ENCODE measurements around the gene FTCD.

The FTCD gene

GRCh38 chr21:46152927-46153246, 2.5 kb downstream of the FTCD start:
- Histone ChIP-seq H3K4me3 (ENCODE audit: low read depth, low read length) (no peak overlapping the region), H2AK5ac (ENCODE audit: low read length) (no peak overlapping the region), H4K8ac (ENCODE audit: low read depth, low read length) (peak overlapping the region; percentile 9), H2BK12ac (ENCODE audit: low read length) (no peak overlapping the region), H2AFZ (ENCODE audit: insufficient read depth, low read length, poor library complexity) (peak overlapping the region; percentile 33), H3K4ac (ENCODE audit: low read depth, low read length) (no peak overlapping the region), H3K14ac (ENCODE audit: low read length) (no peak overlapping the region), H3K18ac (ENCODE audit: low read length) (no peak overlapping the region), H3K4me2 (ENCODE audit: low read length) (no peak overlapping the region), H3K9ac (ENCODE audit: low read length) (no peak overlapping the region), H2BK120ac (ENCODE audit: insufficient read depth, low read length, poor library complexity) (no peak overlapping the region), H2BK5ac (ENCODE audit: low read depth, low read length, poor library complexity) (no peak overlapping the region), H3K27ac (ENCODE audit: low read depth, low read length) (no peak overlapping the region), H3K27me3 (ENCODE audit: insufficient read depth, low read length) (no peaks in the 10 kb centered on the region), H4K12ac (ENCODE audit: low read depth, low read length) (no peak overlapping the region), H3K79me1 (ENCODE audit: low read length) (no peaks in the 10 kb centered on the region), H3K79me2 (ENCODE audit: control insufficient read depth, insufficient read depth, low read length, poor library complexity) (peaks cover 2% of the 10 kb centered on the region), H4K91ac (ENCODE audit: low read depth, low read length) (no peak overlapping the region), H3K9me3 (ENCODE audit: insufficient read depth, low read depth, low read length) (no peaks in the 10 kb centered on the region), H3K4me1 (ENCODE audit: control insufficient read depth in 1 of 2, insufficient read depth in 2 of 2, low read length in 2 of 2) (peaks cover 6 to 13% of the 10 kb centered on the region in 2 experiments), H3K23ac (ENCODE audit: low read length) (no peak overlapping the region), H3K36me3 (ENCODE audit: control insufficient read depth in 1 of 2, insufficient read depth in 2 of 2, low read length in 2 of 2) (peaks cover 0 to 5% of the 10 kb centered on the region in 2 experiments)
- WGBS (ENCODE audit: extremely low coverage, insufficient coverage, insufficient read length) = no CpG with 5 or more reads among the region's 18 CpGs
- DNase-seq = no peak

GRCh38 chr21:46151989-46152926, 3.1 kb downstream of the FTCD start:
- Histone ChIP-seq H2BK120ac (ENCODE audit: insufficient read depth, low read length, poor library complexity) (no peak overlapping the region), H3K4ac (ENCODE audit: low read depth, low read length) (no peak overlapping the region), H4K12ac (ENCODE audit: low read depth, low read length) (no peak overlapping the region), H3K36me3 (ENCODE audit: control insufficient read depth in 1 of 2, insufficient read depth in 2 of 2, low read length in 2 of 2) (peaks cover 0 to 5% of the 10 kb centered on the region in 2 experiments), H3K14ac (ENCODE audit: low read length) (no peak overlapping the region), H3K27ac (ENCODE audit: low read depth, low read length) (no peak overlapping the region), H2AK5ac (ENCODE audit: low read length) (no peak overlapping the region), H3K9ac (ENCODE audit: low read length) (no peak overlapping the region), H3K18ac (ENCODE audit: low read length) (no peak overlapping the region), H4K91ac (ENCODE audit: low read depth, low read length) (no peak overlapping the region), H3K9me3 (ENCODE audit: insufficient read depth, low read depth, low read length) (no peaks in the 10 kb centered on the region), H3K4me3 (ENCODE audit: low read depth, low read length) (no peak overlapping the region), H3K4me1 (ENCODE audit: control insufficient read depth in 1 of 2, insufficient read depth in 2 of 2, low read length in 2 of 2) (peaks cover 6 to 14% of the 10 kb centered on the region in 2 experiments), H2AFZ (ENCODE audit: insufficient read depth, low read length, poor library complexity) (no peak overlapping the region), H3K27me3 (ENCODE audit: insufficient read depth, low read length) (no peaks in the 10 kb centered on the region), H2BK5ac (ENCODE audit: low read depth, low read length, poor library complexity) (no peak overlapping the region), H3K79me2 (ENCODE audit: control insufficient read depth, insufficient read depth, low read length, poor library complexity) (peaks cover 2% of the 10 kb centered on the region), H3K79me1 (ENCODE audit: low read length) (peaks cover 1% of the 10 kb centered on the region), H3K23ac (ENCODE audit: low read length) (no peak overlapping the region), H4K8ac (ENCODE audit: low read depth, low read length) (no peak overlapping the region), H3K4me2 (ENCODE audit: low read length) (no peak overlapping the region), H2BK12ac (ENCODE audit: low read length) (no peak overlapping the region)
- WGBS (ENCODE audit: extremely low coverage, insufficient coverage, insufficient read length) = no CpG with 5 or more reads among the region's 45 CpGs
- DNase-seq = no peak

GRCh38 chr21:46151261-46151988, 4.0 kb downstream of the FTCD start:
- Histone ChIP-seq H3K9ac (ENCODE audit: low read length) (no peak overlapping the region), H3K9me3 (ENCODE audit: insufficient read depth, low read depth, low read length) (no peaks in the 10 kb centered on the region), H3K4me3 (ENCODE audit: low read depth, low read length) (no peak overlapping the region), H2BK5ac (ENCODE audit: low read depth, low read length, poor library complexity) (no peak overlapping the region), H3K79me2 (ENCODE audit: control insufficient read depth, insufficient read depth, low read length, poor library complexity) (peaks cover 2% of the 10 kb centered on the region), H3K14ac (ENCODE audit: low read length) (no peak overlapping the region), H2AFZ (ENCODE audit: insufficient read depth, low read length, poor library complexity) (no peak overlapping the region), H3K79me1 (ENCODE audit: low read length) (peaks cover 6% of the 10 kb centered on the region), H2AK5ac (ENCODE audit: low read length) (no peak overlapping the region), H4K91ac (ENCODE audit: low read depth, low read length) (no peak overlapping the region), H3K18ac (ENCODE audit: low read length) (no peak overlapping the region), H2BK12ac (ENCODE audit: low read length) (no peak overlapping the region), H3K27me3 (ENCODE audit: insufficient read depth, low read length) (no peaks in the 10 kb centered on the region), H3K27ac (ENCODE audit: low read depth, low read length) (no peak overlapping the region), H4K12ac (ENCODE audit: low read depth, low read length) (no peak overlapping the region), H3K4me1 (ENCODE audit: control insufficient read depth in 1 of 2, insufficient read depth in 2 of 2, low read length in 2 of 2) (peaks cover 9 to 19% of the 10 kb centered on the region in 2 experiments), H3K4ac (ENCODE audit: low read depth, low read length) (no peak overlapping the region), H3K36me3 (ENCODE audit: control insufficient read depth in 1 of 2, insufficient read depth in 2 of 2, low read length in 2 of 2) (peaks cover 0 to 5% of the 10 kb centered on the region in 2 experiments), H2BK120ac (ENCODE audit: insufficient read depth, low read length, poor library complexity) (no peak overlapping the region), H4K8ac (ENCODE audit: low read depth, low read length) (no peak overlapping the region), H3K4me2 (ENCODE audit: low read length) (no peak overlapping the region), H3K23ac (ENCODE audit: low read length) (no peak overlapping the region)
- WGBS (ENCODE audit: extremely low coverage, insufficient coverage, insufficient read length) = no CpG with 5 or more reads among the region's 47 CpGs
- DNase-seq = no peak

- WGBS (ENCODE audit: extremely low coverage, insufficient coverage, insufficient read length) = no CpG with 5 or more reads among the region's 24 CpGs
- H2BK5ac ChIP-seq (ENCODE audit: low read depth, low read length, poor library complexity) = no peak overlapping the region
- no peak overlapping the region for H4K12ac ChIP-seq (ENCODE audit: low read depth, low read length)
- H3K14ac ChIP-seq (ENCODE audit: low read length) = no peak overlapping the region
- no peak overlapping the region for H2BK12ac ChIP-seq (ENCODE audit: low read length)
- H3K4me1 ChIP-seq (ENCODE audit: control insufficient read depth in 1 of 2, insufficient read depth in 2 of 2, low read length in 2 of 2) = peaks cover 12 to 14% of the 10 kb centered on the region in 2 experiments
- H3K9ac ChIP-seq (ENCODE audit: low read length) = no peak overlapping the region
- no peak overlapping the region for H4K8ac ChIP-seq (ENCODE audit: low read depth, low read length)
- H2AFZ ChIP-seq (ENCODE audit: insufficient read depth, low read length, poor library complexity) = no peak overlapping the region
- peaks cover 12% of the 10 kb centered on the region for H3K79me1 ChIP-seq (ENCODE audit: low read length)
- no peaks in the 10 kb centered on the region for H3K27me3 ChIP-seq (ENCODE audit: insufficient read depth, low read length)
- H3K18ac ChIP-seq (ENCODE audit: low read length) = no peak overlapping the region
- H3K36me3 ChIP-seq (ENCODE audit: control insufficient read depth in 1 of 2, insufficient read depth in 2 of 2, low read length in 2 of 2) = no peaks in the 10 kb centered on the region
- no peak overlapping the region for H3K4ac ChIP-seq (ENCODE audit: low read depth, low read length)
- no peaks in the 10 kb centered on the region for H3K9me3 ChIP-seq (ENCODE audit: insufficient read depth, low read depth, low read length)
- H2AK5ac ChIP-seq (ENCODE audit: low read length) = no peak overlapping the region
- H3K4me2 ChIP-seq (ENCODE audit: low read length) = no peak overlapping the region
- no peak overlapping the region for H3K4me3 ChIP-seq (ENCODE audit: low read depth, low read length)
- H4K91ac ChIP-seq (ENCODE audit: low read depth, low read length) = no peak overlapping the region
- no peak overlapping the region for H2BK120ac ChIP-seq (ENCODE audit: insufficient read depth, low read length, poor library complexity)
- no peak overlapping the region for H3K27ac ChIP-seq (ENCODE audit: low read depth, low read length)
- no peak overlapping the region for H3K23ac ChIP-seq (ENCODE audit: low read length)
- H3K79me2 ChIP-seq (ENCODE audit: control insufficient read depth, insufficient read depth, low read length, poor library complexity) = peaks cover 2% of the 10 kb centered on the region
- no peak for DNase-seq
Measured at GRCh38 chr21:46150491-46151121, 4.8 kb downstream of the FTCD start.
